Astrocyte (in vitro differentiated cells and primary cell): Measurements from ENCODE around the gene HES1.

ENCODE experiments used
- CTCF ChIP-seq: IDR thresholded peaks from 2 replicates; pipeline ENCODE4 v1.5.1; 2011; ENCODE audit warnings: low read depth, mild to moderate bottlenecking, inconsistent platforms, low read length, moderate library complexity; ENCODE audit not compliant: insufficient read depth
- EZH2 ChIP-seq: IDR thresholded peaks from 2 replicates; pipeline ENCODE4 v1.6.1; 2012; ENCODE audit warnings: mild to moderate bottlenecking, low read length, inconsistent platforms; ENCODE audit not compliant: insufficient read depth

- TF ChIP-seq CTCF (no peak), EZH2 (no peak)
Observed at GRCh38 chr3:194134757-194135515, 1.0 kb upstream of the HES1 start.
